NCI-H146 treated with DMSO at 0.1 percent for 48 hours (cell line): Measurements from ENCODE around the gene HBQ1.
A peak's percentile ranks its signal among the peaks of the same experiment; 100 is the strongest.
"Not testable (repeated sequence)": the region's sequence is repeated elsewhere in the genome, so short reads cannot be mapped to it uniquely, and the experiment has no call there.

Experiments
- DNase-seq: peaks from one replicate; lab custom pipeline; 2025; ENCODE audit not compliant: unreplicated experiment; lab: John Stamatoyannopoulos, UW

The HBQ1 gene

DNA sequence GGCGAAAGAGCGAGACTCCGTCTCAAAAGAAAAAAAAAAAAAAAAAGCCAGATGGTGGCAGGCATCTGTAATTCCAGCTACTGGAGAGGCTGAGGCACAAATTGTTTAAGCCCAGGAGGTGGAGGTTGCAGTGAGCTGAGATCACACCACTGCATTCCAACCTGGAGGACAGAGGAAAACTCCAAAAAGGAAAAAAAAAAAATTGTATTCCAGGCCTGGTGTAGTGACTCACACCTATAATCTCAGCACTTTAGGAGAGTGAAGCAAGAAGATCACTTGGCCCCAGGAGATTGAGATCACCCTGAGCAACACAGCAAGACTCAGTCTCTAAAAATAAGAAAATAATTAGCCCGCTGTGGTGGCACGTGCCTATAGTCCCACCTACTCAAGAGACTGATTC is 20.1 kb downstream of the HBQ1 start:
- no peak for DNase-seq

DNA sequence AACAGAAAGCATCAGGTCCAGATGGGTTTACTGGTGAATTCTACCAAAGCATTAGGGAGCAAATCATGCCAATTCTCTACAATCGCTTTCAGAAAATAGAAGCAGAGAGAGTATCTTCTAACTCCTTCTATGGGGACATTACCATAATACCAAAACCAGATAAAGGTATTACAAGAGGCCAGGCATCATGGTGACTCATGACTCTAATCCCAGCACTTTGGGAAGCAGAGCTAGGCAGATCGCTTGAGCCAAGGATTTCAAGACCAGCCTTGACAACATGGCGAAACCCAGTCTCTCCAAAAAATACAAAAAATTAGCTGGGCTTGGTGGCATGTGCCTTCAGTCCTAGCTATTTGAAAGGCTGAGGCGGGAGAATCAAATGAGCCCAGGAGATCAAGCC is 23.0 kb downstream of the HBQ1 start:
- DNase-seq: no peak

DNA sequence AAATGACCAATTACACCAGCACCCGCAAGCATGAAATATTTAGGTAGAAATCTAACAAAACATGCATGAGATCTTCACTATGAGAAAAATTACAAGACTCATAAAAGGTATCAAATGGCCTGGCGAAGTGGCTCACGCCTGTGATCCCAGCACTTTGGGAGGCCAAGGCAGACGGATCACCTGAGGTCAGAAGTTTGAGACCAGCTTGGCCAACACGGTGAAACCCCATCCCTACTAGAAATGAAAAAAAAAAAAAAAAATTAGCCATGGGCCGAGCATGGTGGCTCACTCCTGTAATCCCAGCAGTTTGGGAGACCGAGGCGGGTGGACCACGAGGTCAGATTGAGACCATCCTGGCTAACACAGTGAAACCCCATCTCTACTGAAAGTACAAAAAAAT is 23.8 kb downstream of the HBQ1 start:
- DNase-seq: not testable (repeated sequence)

DNA sequence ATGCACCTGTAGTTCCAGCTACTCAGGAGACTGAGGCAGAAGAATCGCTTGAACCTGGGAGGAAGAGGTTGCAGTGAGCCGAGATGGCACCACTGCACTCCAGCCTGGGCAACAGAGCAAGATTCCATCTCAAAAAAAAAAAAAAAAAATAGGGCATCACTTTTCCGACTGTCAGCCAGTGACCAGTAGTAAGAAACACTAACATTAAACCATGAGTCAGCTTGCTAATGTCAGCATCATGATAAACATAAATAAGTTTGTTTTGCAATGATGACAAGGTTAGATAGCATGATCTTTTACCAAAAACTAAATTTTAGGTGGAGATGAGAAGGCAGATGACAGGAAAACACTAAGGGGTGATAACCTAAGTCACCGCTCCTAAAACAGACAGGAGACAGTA is 29.1 kb downstream of the HBQ1 start:
- not testable (repeated sequence) for DNase-seq

DNA sequence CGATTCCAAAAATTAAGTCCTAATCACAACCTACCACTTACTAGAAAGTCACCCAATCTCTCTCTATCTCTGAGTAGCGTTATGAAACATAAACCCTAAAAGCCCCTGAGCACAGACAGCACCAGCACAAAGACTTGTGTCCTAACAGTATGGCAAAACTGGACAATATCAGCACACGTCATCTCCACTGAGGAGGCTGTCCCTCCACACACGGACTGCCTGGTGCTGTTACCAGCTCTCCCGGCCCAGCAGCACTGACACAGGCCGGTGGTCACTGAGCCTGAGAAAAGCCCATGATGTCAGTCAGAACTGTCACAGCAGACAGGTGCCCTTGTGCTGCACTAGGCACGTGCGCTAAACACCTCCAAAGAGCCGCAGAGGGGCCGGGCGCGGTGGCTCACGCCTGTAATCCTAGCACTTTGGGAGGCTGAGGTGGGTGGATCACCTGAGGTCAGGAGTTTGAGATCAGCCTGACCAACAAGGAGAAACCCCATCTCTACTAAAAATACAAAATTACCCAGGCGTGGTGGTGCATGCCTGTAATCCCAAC is 31.4 kb downstream of the HBQ1 start:
- DNase-seq: not testable (repeated sequence)

DNA sequence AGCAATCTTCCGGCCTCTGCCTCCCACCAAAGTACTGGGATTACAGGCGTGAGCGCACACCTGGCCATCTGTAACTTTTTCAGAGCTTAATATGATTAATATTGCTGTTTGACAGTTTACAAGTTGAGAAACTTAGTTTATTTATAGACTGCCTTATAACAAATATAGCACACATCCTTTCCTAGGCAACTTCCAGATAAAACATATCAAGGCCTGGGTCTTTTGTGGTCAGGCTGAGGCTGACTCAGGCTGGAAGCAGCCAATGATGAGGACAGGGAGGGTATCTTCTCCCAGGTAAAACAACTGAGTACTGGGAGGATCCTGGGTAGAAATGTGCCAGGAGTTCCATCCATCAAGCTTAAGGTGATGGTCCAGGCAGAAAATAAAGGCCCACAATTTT is 32.7 kb downstream of the HBQ1 start:
- DNase-seq: no peak

DNA sequence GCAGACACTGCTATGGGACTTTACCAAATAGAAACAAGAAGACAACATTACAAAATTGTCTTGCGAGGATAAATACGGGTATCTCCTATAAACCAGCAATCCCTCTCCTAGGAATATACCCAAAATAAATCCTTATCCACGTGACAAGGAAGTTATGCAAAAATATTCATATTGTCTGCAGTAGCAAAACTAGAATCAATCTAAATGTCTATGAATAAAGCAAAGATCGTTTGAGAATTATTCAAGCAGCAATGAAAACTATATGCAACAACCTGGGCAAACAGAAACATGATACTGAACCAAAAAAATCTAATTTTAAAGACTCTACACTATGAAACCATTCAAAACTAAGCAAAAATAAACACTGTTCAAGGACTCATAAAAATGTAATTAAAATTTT is 39.8 kb downstream of the HBQ1 start:
- no peak for DNase-seq

DNA sequence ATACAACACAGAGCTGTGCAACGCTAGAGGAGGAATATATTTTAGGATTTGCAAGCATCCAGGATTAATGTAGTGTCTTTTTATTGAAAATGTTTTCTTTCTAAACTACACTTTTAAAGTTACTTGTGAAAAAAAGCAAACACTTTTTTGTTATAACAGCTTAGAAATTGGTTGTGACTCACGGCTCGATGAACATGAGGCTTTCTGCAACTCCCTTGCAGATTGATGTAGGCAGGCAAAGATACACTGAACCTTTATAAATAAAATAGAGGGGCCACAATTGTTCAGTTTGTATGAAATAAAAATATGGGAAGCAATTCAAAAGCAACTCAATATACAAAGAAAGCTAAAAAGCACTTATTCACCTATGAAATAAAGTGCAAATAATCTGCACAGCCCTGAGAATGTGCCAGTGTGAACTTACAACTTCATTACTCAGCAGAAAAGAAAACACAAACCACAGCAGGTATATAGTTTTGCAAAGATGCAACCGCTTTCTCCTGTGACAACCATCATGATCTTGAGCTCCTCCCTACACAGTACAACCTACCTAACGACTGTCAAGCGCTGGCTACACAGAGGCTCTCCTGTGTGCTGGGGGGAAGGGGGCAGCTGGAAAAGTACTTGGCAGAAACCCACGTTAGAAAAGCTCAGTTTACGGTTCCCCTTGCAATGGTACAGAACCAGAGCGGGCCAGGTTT is 48.0 kb downstream of the HBQ1 start:
- DNase-seq: peak; percentile 43

DNA sequence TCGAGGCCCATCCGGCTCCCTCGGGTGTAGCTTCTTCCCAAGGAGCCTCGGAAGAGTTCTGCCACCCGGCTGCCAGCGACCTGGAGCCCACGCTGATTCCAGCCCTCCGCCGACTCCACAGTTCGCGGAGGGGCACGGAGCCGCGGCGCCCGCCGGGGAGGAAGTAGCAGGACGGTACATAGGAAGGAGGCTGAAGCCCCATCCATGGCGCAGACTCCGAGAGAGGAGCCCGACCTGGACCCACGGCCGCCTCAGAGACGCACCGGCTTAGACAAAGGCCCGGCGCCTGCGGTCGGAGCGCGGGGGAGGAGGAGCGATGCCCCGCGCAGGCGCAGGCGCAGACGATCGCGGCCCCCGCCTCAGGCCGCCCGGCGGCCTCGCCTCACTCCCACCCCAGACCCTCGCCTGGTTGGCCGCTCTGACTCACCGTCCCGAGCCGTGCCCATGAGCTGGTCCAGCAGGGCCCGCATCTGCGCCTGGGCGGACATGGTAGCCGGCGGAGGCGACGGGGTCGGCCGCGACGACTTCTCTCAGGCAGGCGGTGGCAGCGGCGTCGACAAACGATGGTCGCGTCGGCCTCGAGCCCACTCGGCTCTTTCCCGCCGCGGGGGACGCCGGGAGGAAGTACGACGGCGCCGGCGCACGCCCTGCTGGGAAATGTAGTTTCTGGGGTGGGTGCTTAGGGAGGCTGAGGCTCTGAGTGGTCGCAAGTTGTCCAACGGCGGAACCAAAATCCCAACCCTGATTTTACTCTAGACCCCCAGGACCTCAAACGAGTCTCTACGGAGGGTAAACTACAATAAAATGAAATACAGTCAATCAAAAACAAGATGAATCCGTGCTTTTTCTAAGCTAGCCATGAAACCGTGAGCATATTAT is 48.8 kb downstream of the HBQ1 start, which contains the start of gene LUC7L:
LUC7L (minus strand) TSS at position 598 of the 879 bp plus-strand sequence; CDS start at position 488, 110 bp downstream.
- DNase-seq: peak; percentile 82

DNA sequence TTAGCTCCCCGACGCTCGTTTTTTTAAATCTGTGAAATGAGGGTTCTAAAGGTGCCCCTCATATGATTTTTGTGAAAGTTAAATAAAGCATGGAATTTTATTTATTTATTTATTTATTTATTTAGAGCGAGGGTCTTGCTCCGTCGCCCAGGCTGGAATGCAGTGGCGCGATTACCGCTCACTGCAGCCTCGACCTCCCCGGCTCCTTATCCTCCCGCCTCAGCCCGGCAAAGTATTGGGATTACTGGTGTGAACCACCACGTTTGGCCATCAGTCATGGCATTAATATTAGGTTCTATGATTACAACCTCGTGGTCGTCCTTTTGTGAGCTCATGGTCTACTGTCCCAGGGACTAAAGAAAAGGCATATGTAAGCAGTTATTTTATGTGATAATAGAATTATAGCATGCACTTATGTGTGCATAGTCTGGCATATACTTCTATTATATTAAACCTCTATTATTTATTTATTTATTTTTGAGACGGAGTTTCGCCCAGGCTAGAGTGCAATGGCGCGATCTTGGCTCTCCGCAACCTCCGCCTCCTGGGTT is 49.5 kb downstream of the HBQ1 start:
- DNase-seq: no peak

DNA sequence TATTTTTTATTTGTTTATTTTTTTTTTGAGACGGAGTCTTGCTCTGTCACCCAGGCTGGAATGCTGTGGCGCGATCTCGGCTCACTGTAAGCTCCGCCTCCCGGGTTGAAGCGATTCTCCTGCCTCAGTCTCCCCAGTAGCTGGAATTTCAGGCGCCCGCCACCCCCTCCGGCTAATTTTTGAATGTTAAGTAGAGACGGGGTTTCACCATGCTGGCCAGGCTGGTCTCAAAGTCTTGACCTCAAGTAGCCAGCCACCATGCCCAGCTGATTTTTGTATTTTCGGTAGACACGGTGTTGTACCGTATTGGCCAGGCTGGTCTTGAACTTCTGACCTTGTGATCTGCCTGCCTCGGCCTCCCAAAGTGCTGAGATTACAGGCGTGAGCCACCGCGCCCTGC is 50.1 kb downstream of the HBQ1 start:
- not testable (repeated sequence) for DNase-seq
